GM21528 (cell line): ENCODE measurements around the gene C19orf25.
"Not testable (repeated sequence)": the region's sequence is repeated elsewhere in the genome, so short reads cannot be mapped to it uniquely, and the experiment has no call there.

ENCODE experiments used
- ATAC-seq: cut with Tn5 transposase; IDR thresholded peaks from one replicate; pipeline ENCODE4 v1.9.1; 2021; ENCODE audit warnings: mild to moderate bottlenecking, moderate library complexity; ENCODE audit not compliant: unreplicated experiment, low FRiP score

C19orf25 gene

GRCh38 chr19:1512671-1513498 lies 33.9 kb upstream of the C19orf25 start, which contains the start of gene ADAMTSL5:
TSS of gene ADAMTSL5 (minus strand) at chr19:1513019. CDS start at chr19:1510943, 2,076 bp downstream.
- ATAC-seq, result no peak

GRCh38 chr19:1511318-1512317 lies 32.6 kb upstream of the C19orf25 start:
- no peak for ATAC-seq

- no peak for ATAC-seq
Observed at GRCh38 chr19:1510807-1511206, 31.8 kb upstream of the C19orf25 start.

DNA sequence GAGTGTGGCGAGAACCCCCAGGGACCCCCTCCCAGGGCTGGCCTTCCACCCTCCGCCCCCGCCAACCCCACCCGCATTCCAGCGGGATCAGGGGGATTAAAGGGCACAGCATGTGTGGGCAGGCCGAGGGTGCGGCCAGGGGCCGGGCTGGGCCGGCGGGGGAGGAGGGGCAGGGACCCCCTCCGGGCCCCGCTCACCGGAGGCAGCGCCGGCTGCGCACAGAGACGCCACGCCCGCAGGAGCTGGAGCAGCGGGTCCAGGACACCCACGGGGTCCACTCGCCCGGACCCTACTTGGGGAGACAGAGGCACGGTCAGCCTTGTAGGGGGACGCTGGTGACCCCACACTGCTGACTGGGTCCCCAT lies 31.4 kb upstream of the C19orf25 start:
- ATAC-seq, result no peak

GRCh38 chr19:1509602-1510441 lies 30.8 kb upstream of the C19orf25 start:
- ATAC-seq, result no peak

DNA sequence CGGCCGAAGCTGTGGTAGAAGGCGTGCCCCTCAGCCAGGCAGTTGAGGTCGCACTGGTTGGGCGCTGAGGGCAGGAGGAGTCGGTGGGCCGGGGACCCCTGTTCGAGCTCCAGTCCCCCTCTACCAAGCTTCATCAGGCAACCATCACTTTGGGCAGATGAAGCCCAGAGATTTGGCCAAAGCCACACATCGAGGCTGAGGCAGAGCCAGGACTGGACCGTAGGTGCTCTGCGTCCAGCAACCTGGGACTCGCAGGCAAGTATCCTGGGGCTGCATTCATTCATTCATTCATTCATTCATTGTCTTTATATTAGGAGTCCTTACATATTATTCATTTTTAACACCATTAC lies 29.5 kb upstream of the C19orf25 start:
- no peak for ATAC-seq

DNA sequence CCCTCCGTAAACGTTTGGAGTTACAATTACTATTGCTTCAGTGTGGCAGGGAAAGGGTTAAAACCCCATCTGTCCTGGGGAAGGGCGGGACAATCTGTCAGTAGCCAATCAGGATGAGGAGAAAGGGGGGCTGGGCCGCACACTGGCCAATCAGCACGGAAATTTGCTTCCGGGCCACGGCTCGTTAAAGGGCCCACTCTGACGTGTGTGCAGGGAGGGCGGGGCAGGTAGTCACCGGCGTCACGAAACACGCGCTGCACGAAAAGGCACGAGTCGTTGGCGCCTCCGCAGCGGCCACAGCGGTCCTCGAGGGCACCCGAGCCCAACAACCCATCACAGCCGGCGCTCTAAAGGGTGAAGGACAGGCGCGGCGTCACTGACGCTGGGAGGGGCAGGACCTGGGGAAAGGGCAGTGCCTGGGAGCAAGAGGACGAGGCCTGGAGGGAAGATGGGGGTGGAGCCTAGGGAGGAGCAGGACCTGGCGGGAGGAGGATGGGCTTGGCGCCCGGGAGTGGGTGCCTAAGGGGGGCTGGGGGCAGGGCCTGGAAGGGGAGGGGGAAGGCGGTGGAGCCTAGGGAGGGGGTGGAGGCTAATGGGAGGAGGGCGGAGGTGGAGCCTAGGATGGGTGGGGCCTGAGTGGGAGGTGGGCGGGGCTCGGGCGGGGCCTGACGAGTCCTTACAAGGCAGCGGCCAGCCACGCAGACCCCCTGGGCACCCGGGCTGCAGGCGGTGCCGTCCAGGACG lies 28.9 kb upstream of the C19orf25 start:
- no peak for ATAC-seq

DNA sequence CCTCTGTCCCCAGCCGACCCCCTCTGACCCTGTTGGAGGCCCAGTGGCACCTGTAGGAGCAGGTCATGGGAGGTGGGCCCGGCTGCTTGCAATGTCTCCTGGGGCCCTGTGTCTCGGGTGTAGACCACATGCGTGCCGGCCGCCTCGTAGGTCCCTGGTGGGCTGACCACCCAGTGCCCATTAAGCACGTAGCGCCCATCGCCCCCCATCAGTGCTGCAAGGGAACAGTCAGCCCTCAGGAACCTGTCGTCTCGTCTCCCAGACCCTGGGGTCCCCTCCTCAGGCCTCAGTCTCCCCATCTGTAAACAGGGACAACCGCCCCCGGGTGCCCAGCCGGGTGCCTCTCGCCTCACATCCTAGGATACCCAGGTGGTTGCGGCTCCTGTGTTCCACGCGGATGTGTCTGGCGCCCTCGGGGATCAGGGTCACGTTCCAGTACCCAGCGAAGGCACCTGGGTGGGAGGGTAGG lies 28.2 kb upstream of the C19orf25 start:
- ATAC-seq, result no peak

DNA sequence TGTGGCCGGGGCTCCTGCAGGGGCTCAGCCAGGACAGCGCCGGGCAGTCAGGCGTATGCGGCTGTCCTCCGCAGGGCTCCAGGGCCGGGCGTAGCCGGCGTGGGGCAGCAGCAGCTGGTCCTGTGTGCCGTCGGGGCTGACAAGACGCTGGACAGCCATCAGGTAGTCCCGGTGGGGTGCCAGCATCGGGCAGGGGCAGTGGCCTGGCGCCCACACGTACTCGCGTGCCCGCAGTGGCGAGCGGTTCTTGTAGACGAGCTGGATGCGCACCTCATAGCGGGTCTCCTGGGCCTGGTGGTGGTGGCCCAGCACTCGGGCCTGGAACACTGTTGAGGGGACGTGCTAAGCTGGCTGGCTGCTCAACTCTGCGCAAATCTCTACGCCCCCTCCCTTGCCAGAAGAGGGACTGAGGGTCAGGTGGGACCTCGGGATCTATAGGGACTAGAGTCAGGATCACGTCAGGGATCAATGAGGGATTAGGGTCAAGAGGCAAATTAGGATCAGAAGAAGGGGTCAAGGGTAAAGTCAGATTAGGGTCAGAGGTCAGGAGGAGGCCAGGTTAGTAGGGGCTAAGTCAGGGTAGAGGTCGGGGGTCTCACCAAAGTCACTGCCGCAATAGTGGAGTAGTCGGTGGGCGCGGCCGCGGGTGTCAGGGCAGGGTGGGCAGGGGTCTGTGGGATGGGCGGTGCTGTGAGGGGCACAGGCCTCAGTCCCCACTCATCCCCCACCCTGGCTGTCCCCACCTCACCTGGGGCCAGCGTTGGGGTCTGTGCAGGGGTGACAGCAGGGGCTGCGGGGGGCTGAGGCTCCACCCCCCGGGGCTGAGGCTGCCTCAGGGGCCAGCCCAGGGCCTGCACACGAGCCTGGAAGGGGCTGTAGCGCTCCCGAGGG lies 27.2 kb upstream of the C19orf25 start:
- ATAC-seq, result no peak

DNA sequence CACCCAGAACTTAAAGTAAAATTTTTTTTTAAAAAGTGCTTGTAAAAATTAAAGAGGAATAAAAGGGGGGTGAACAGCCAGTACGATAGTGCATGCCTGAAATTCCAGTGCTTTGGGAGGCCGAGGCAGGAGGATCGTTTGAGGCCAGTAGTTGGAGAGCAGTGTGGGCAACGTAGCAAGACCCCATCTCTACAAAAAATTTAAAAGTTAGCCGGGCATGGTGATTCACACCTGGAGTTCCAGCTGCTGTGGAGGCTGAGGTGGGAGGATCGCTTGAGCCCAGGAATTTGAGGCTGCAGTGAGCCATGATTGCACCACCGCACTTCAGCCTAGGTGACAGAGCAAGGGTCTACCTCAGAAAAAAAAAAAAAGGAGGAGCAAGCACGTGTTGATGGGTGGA lies 26.0 kb upstream of the C19orf25 start:
- no peak for ATAC-seq

DNA sequence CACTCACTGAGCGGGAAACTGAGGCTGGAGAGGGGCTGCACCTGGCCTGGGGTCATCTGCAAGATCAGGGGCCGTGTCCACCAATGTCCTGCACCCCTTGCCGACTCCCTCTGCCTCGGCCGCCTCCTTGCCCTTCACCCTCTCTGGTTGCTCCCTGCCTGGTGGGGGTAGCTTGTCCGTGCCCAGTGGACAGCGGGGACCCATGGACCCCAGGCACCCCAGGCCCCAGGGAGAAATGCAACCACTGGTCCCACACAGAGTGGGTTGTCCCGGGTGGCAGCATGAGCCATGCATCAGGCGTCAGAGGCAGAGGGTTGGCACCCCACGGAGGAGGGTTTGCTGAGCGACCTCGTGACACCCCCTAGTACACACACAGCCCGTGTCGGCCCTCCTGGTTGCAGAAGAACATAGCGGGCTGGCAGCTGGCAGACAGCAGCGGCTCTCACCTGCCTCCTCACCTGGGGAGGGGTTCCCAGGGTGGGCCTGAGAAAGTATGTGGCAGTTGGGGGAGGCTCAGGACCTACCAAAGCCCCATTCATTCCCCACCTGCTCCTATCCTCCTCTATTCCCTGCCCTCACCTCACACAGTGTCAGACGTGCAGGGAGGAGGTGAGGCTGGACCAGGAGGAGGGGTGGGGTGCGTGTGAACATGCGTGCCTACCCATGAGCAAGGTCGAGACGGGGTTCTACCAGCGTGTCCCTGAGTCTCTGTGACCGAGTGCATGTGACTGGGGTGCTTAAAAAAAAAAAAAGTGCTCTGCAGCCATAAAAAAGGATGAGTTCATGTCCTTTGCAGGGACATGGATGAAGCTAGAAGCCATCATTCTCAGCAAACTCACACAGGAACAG lies 25.1 kb upstream of the C19orf25 start:
- ATAC-seq, result no peak

DNA sequence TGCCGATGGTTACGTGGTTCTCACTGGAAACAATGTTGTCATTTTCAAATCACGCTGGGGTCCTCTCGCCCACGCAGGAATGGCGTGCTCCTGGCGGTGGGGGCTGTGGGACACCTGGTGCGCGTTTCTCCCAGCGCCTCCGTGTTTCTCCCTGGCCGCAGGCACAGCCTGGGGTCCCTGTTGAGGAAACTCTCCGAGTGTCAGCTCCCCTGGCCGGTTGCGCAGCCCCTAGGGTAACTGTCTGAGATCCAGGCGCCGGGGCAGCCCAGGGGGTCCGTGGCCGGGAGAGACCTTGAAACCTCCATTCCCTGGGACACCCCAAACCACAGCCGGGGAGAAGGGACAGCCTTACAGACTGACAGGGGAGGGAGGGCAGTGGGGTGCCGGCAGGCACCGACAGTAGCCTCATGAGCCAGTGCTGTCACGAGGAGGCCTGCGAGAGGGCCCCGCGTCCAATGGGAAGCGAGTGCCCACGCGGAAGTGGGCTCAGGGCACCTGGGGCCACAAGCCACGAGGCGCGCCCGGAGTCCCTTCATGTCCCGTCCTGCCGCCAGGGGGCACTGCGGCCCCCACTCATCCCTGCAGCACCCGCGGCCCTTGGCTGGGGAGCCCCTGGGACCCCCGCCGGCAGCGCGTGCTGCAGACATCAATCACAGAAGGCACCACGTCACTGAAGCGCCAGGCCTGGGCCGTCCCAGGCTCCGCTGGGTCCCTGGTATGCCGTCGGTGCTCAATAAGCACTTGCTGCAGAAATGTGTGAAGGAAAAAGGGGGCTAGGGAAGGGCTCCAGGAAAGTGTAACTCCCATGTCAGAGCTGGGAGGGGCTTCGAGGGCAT lies 24.3 kb upstream of the C19orf25 start:
- ATAC-seq, result no peak

- no peak for ATAC-seq
Observed at GRCh38 chr19:1502433-1503088, 23.5 kb upstream of the C19orf25 start.

- no peak for ATAC-seq
Observed at GRCh38 chr19:1501200-1501595, 22.2 kb upstream of the C19orf25 start.

DNA sequence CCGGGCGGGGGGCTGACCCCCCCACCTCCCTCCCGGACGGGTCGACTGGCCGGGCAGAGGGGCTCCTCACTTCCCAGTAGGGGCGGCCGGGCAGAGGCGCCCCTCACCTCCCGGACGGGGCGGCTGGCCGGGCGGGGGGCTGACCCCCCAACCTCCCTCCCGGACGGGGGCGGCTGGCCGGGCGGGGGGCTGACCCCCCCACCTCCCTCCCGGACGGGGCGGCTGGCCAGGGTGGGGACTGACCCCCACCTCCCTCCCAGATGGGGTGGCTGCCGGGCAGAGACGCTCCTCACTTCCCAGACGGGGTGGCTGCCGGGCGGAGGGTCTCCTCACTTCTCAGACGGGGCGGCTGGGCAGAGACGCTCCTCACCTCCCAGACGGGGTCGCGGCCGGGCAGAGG lies 20.2 kb upstream of the C19orf25 start:
- ATAC-seq, result not testable (repeated sequence)

GRCh38 chr19:1497578-1498235 lies 18.7 kb upstream of the C19orf25 start:
- ATAC-seq, result no peak
